ENCODE data around the gene LYPD5. TPM values are rescaled to one million over a fixed set of nuclear protein-coding genes. Genes with fewer than 3 reads are reported as not detected.

LYPD5 gene
- total RNA-seq, 4 donors from 2014 or later: 0.51 to 1.9 (median 0.88) TPM

DNA sequence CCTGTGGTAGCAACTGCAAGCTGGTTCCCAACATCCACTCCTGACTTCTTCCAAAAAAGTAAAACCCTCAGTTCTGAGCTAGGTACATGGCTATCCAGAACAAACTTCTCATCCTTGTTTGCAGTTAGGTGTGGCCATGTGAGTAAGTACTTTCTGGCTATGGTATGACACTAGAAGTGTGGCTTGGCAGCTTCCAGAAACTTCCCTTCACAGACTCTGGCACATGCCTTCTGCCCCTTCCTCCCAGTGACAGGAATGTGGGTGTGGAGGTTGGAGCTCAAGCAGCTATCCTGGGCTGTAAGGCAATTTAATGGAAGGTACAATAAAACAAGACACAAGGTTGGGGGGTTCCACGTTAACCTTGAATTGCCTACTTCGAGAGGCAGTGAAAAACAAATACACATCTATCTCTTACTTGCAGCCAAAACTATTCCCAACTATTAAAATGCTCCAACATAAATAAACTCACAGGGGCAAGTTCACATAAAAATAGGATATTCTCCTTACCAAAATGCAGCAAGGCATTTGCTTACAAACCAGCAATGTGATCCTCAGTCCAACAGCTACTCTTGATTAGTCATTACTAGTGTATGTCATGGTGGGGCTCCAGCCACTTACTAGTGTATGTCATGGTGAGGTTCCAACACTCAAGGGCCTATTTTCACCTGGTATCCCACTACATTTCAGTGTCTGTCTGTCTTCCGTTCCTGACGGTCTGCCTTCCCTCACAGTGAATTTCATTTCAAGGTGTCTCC is 50.6 kb downstream of the LYPD5 start:
- TF ChIP-seq, protein P1, sequence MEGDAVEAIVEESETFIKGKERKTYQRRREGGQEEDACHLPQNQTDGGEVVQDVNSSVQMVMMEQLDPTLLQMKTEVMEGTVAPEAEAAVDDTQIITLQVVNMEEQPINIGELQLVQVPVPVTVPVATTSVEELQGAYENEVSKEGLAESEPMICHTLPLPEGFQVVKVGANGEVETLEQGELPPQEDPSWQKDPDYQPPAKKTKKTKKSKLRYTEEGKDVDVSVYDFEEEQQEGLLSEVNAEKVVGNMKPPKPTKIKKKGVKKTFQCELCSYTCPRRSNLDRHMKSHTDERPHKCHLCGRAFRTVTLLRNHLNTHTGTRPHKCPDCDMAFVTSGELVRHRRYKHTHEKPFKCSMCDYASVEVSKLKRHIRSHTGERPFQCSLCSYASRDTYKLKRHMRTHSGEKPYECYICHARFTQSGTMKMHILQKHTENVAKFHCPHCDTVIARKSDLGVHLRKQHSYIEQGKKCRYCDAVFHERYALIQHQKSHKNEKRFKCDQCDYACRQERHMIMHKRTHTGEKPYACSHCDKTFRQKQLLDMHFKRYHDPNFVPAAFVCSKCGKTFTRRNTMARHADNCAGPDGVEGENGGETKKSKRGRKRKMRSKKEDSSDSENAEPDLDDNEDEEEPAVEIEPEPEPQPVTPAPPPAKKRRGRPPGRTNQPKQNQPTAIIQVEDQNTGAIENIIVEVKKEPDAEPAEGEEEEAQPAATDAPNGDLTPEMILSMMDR (IDR thresholded peaks at IDR 0.05): no peak
- TF ChIP-seq POLR2A (IDR thresholded peaks at IDR 0.05): no peak
- Histone ChIP-seq H3K27me3 (no peaks in the 10 kb centered on the region), H3K9me3 (no peaks in the 10 kb centered on the region), H3K4me3 (no peak overlapping the region), H3K36me3 (no peaks in the 10 kb centered on the region), H3K27ac (no peak overlapping the region), H3K4me1 (no peaks in the 10 kb centered on the region)
- DNase-seq: no peak
- intact Hi-C loops (cut with DNase I; ENCODE audit: low total_unique reads): no loop called here

DNA sequence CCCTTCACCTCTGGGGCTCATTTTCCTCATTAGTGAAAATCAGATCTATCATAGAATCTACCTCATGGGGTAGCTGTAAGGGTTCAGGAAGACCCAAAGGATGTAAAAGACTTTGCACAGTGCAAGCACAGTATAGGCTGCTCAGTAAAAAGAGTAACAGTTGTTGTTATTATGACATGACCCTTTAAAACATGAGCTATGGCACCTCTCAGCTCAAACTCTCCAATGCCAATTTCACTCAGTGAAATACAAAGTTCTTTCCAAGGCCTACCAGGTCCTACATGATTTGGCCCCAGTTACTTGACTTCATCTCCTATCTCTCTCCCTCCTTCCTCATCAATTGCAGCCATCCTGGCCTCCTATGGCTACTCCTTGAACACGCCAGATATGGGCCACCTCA is 52.3 kb downstream of the LYPD5 start:
- TF ChIP-seq POLR2A (IDR thresholded peaks at IDR 0.05): no peak
- TF ChIP-seq, protein P1 (IDR thresholded peaks at IDR 0.05): no peak
- no peaks in the 10 kb centered on the region for H3K36me3 ChIP-seq
- no peaks in the 10 kb centered on the region for H3K27me3 ChIP-seq
- intact Hi-C loops (cut with DNase I; ENCODE audit: low total_unique reads): loop anchor here (5.0 kb wide), 1 partner anchor 32 kb away; the partner anchor contains the start of gene KCNN4
- H3K27ac ChIP-seq: no peak overlapping the region
- no peak overlapping the region for H3K4me3 ChIP-seq
- DNase-seq: no peak
- no peaks in the 10 kb centered on the region for H3K9me3 ChIP-seq
- H3K4me1 ChIP-seq: no peaks in the 10 kb centered on the region

DNA sequence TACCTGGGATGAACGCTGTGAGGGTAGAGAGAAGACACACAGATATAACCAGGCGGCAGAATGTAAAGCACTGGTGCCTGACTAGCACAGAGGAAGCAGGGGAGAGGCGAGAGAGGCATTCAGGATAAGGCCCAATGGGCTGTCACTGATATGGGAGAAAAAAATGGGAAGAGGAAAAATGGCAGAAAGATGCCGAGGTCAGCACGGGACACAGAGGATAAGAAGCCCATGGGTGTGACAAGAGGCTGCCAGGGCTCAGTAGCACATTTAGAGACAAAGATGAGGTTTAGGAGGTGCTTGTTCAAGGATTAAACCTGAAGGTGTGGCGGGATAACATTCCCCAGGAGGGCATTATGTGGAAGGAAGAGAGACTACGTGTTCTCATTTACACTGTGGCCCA is 53.1 kb downstream of the LYPD5 start:
- no peak overlapping the region for H3K4me3 ChIP-seq
- H3K27ac ChIP-seq: no peak overlapping the region
- no peaks in the 10 kb centered on the region for H3K9me3 ChIP-seq
- H3K36me3 ChIP-seq: no peaks in the 10 kb centered on the region
- no peaks in the 10 kb centered on the region for H3K27me3 ChIP-seq
- no peak for DNase-seq
- no peaks in the 10 kb centered on the region for H3K4me1 ChIP-seq
- TF ChIP-seq, protein P1 (IDR thresholded peaks at IDR 0.05): no peak
- no peak for TF ChIP-seq POLR2A (IDR thresholded peaks at IDR 0.05)
- intact Hi-C loops (cut with DNase I; ENCODE audit: low total_unique reads): loop anchor here (5.0 kb wide), 1 partner anchor 33 kb away; the partner anchor contains the start of gene KCNN4

DNA sequence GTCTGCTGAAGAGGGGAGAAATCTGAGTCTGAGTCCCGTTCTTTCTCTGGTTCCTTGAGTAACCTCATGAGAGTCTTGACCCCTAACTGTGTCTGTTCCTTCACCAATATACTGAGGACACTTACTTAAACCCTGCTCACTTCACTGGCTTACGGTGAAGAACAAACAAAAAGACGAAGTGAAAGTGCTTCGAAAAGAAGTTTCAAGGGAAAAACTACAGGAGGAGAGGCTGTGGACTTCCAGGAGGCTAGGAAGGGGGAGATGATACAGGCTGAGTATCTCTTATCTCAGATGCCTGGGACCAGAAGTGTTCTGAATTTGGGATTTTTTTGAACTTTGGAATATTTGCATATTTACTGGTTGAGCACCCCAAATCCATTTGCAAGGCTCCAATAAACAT is 53.6 kb downstream of the LYPD5 start:
- H3K9me3 ChIP-seq: no peaks in the 10 kb centered on the region
- no peaks in the 10 kb centered on the region for H3K4me1 ChIP-seq
- H3K4me3 ChIP-seq: no peak overlapping the region
- intact Hi-C loops (cut with DNase I; ENCODE audit: low total_unique reads): loop anchor here (5.0 kb wide), 1 partner anchor 34 kb away; the partner anchor contains the start of gene KCNN4
- no peaks in the 10 kb centered on the region for H3K36me3 ChIP-seq
- no peak for TF ChIP-seq POLR2A (IDR thresholded peaks at IDR 0.05)
- TF ChIP-seq, protein P1 (IDR thresholded peaks at IDR 0.05): no peak
- no peak overlapping the region for H3K27ac ChIP-seq
- DNase-seq: no peak
- H3K27me3 ChIP-seq: no peaks in the 10 kb centered on the region

DNA sequence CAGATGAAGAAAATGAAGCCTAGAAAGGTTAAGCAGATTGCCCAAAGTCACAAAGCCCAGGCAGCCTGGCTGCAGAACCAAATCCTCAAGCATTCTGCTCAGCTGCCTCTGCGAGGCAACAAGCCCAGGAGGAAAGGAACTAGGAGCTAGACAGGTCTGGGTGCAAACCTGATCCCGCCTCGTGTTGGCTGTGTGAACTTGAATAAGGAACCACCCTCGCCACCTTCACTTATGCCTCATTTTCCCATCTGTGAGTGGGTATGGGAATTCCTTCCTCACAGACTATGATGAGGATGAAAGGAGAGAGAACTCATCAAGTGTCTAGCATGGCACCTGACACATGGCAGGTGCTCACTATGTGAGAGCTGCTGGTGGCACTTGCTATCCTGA is 54.0 kb downstream of the LYPD5 start:
- Histone ChIP-seq H3K4me3 (no peak overlapping the region), H3K9me3 (no peaks in the 10 kb centered on the region), H3K36me3 (no peaks in the 10 kb centered on the region), H3K27me3 (no peaks in the 10 kb centered on the region), H3K4me1 (no peaks in the 10 kb centered on the region), H3K27ac (no peak overlapping the region)
- TF ChIP-seq POLR2A (IDR thresholded peaks at IDR 0.05): no peak
- TF ChIP-seq, protein P1 (IDR thresholded peaks at IDR 0.05): no peak
- DNase-seq: no peak
- intact Hi-C loops (cut with DNase I; ENCODE audit: low total_unique reads): loop anchor here (5.0 kb wide), 1 partner anchor 34 kb away; the partner anchor contains the start of gene KCNN4
